ENCODE results near the gene P2RX7.

DNA sequence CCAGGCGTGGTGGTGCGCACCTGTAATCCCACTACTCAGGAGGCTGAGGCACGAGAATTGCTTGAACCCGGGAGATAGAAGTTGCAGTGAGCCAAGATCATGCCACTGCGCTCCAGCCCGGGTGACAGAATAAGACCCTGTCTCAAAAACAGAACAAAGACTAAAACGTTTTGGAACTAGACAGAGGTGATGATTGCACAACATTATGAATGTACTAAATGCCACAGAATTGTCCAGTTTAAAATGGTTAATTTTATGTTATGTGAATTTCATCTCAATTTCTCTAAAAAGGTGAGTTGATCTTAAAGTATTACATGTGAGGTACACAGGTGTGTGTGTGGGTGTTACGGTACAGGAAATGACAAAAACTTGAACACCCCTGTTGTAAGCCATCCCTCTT, 93.7 kb downstream of the P2RX7 start:
- TF ChIP-seq, protein P1, sequence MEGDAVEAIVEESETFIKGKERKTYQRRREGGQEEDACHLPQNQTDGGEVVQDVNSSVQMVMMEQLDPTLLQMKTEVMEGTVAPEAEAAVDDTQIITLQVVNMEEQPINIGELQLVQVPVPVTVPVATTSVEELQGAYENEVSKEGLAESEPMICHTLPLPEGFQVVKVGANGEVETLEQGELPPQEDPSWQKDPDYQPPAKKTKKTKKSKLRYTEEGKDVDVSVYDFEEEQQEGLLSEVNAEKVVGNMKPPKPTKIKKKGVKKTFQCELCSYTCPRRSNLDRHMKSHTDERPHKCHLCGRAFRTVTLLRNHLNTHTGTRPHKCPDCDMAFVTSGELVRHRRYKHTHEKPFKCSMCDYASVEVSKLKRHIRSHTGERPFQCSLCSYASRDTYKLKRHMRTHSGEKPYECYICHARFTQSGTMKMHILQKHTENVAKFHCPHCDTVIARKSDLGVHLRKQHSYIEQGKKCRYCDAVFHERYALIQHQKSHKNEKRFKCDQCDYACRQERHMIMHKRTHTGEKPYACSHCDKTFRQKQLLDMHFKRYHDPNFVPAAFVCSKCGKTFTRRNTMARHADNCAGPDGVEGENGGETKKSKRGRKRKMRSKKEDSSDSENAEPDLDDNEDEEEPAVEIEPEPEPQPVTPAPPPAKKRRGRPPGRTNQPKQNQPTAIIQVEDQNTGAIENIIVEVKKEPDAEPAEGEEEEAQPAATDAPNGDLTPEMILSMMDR (IDR thresholded peaks at IDR 0.05; ENCODE audit: insufficient read depth, low read depth, low read length) = no peak
- no peak for TF ChIP-seq EZH2 (IDR thresholded peaks at IDR 0.05; ENCODE audit: insufficient read depth, low read length)
